ENCODE results near the gene GABRP.

The GABRP gene

GRCh38 chr5:170774831-170775230 is 8.7 kb upstream of the GABRP start:
- H3K36me3 ChIP-seq (ENCODE audit: control insufficient read depth, insufficient read depth, low read length), result no peaks in the 10 kb centered on the region
- no peaks in the 10 kb centered on the region for H3K4me1 ChIP-seq (ENCODE audit: control insufficient read depth, insufficient read depth, low read length)
- H3K9me3 ChIP-seq (ENCODE audit: control insufficient read depth, insufficient read depth, low read length), result no peaks in the 10 kb centered on the region
- no peak overlapping the region for H3K9ac ChIP-seq (ENCODE audit: low read depth, low read length)
- no peak overlapping the region for H3K4me3 ChIP-seq (ENCODE audit: low read depth, low read length)
- H3K27me3 ChIP-seq (ENCODE audit: control insufficient read depth, insufficient read depth, low read length), result no peaks in the 10 kb centered on the region

DNA sequence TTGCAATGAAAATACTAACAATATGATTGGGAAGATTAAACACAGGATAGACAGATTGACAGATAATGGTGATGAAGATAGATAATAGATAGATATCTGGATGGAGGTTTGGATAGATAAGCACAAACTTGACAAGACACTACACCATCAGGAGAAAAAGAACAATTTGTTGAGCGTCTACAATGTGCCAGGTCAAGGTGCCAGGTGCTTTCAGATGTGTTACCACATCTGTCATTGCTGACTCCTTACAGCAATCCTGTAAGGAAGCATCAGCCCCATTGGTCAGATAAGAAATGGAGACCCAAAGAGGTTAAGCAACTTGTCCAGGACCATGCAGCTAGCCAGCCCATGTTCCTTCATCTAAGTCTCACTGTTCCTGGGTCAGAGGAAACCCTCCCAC is 1.6 kb upstream of the GABRP start:
- Histone ChIP-seq H3K27me3 (ENCODE audit: control insufficient read depth, insufficient read depth, low read length) (no peaks in the 10 kb centered on the region), H3K9ac (ENCODE audit: low read depth, low read length) (no peak overlapping the region), H3K4me3 (ENCODE audit: low read depth, low read length) (no peak overlapping the region), H3K36me3 (ENCODE audit: control insufficient read depth, insufficient read depth, low read length) (no peaks in the 10 kb centered on the region), H3K4me1 (ENCODE audit: control insufficient read depth, insufficient read depth, low read length) (no peaks in the 10 kb centered on the region), H3K9me3 (ENCODE audit: control insufficient read depth, insufficient read depth, low read length) (no peaks in the 10 kb centered on the region)

GRCh38 chr5:170782438-170782837 is 1.1 kb upstream of the GABRP start:
- no peaks in the 10 kb centered on the region for H3K4me1 ChIP-seq (ENCODE audit: control insufficient read depth, insufficient read depth, low read length)
- H3K9ac ChIP-seq (ENCODE audit: low read depth, low read length), result no peak overlapping the region
- H3K36me3 ChIP-seq (ENCODE audit: control insufficient read depth, insufficient read depth, low read length), result no peaks in the 10 kb centered on the region
- H3K27me3 ChIP-seq (ENCODE audit: control insufficient read depth, insufficient read depth, low read length), result no peaks in the 10 kb centered on the region
- H3K9me3 ChIP-seq (ENCODE audit: control insufficient read depth, insufficient read depth, low read length), result no peaks in the 10 kb centered on the region
- H3K4me3 ChIP-seq (ENCODE audit: low read depth, low read length), result no peak overlapping the region

GRCh38 chr5:170785416-170785815 is 1.9 kb downstream of the GABRP start:
- Histone ChIP-seq H3K36me3 (ENCODE audit: control insufficient read depth, insufficient read depth, low read length) (no peaks in the 10 kb centered on the region), H3K9me3 (ENCODE audit: control insufficient read depth, insufficient read depth, low read length) (no peaks in the 10 kb centered on the region), H3K4me3 (ENCODE audit: low read depth, low read length) (no peak overlapping the region), H3K9ac (ENCODE audit: low read depth, low read length) (no peak overlapping the region), H3K4me1 (ENCODE audit: control insufficient read depth, insufficient read depth, low read length) (no peaks in the 10 kb centered on the region), H3K27me3 (ENCODE audit: control insufficient read depth, insufficient read depth, low read length) (no peaks in the 10 kb centered on the region)

GRCh38 chr5:170787216-170787615 is 3.7 kb downstream of the GABRP start:
- Histone ChIP-seq H3K27me3 (ENCODE audit: control insufficient read depth, insufficient read depth, low read length) (no peaks in the 10 kb centered on the region), H3K9ac (ENCODE audit: low read depth, low read length) (no peak overlapping the region), H3K36me3 (ENCODE audit: control insufficient read depth, insufficient read depth, low read length) (no peaks in the 10 kb centered on the region), H3K4me1 (ENCODE audit: control insufficient read depth, insufficient read depth, low read length) (no peaks in the 10 kb centered on the region), H3K9me3 (ENCODE audit: control insufficient read depth, insufficient read depth, low read length) (no peaks in the 10 kb centered on the region), H3K4me3 (ENCODE audit: low read depth, low read length) (no peak overlapping the region)

DNA sequence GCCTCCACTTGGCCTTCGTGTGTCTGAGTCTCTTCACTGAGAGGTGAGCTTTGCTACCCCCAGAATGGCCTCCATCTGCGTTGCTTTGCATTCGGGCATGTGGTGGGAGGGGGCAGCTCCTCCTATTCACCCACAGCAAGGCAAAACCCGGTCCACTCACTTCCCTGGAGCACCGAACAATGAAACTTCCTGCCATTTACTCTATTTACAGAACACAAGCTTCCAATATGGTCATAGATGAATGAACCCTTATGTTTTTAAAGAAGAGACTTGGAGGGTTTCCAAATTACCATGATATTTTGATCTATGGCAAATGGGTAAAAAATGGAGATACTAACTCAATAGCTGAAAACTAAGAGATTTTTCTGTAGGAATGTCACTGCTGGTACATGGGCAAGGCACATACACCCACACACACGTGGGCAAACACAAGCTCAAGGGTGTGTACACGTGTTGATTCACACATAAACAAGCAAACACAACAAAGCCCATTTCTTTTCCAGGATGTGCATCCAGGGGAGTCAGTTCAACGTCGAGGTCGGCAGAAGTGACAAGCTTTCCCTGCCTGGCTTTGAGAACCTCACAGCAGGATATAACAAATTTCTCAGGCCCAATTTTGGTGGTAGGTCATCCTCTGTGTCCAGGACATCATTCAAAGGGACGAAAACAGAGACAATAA is 5.2 kb downstream of the GABRP start:
- H3K9ac ChIP-seq (ENCODE audit: low read depth, low read length), result no peak overlapping the region
- H3K4me1 ChIP-seq (ENCODE audit: control insufficient read depth, insufficient read depth, low read length), result no peaks in the 10 kb centered on the region
- H3K27me3 ChIP-seq (ENCODE audit: control insufficient read depth, insufficient read depth, low read length), result no peaks in the 10 kb centered on the region
- H3K9me3 ChIP-seq (ENCODE audit: control insufficient read depth, insufficient read depth, low read length), result no peaks in the 10 kb centered on the region
- no peaks in the 10 kb centered on the region for H3K36me3 ChIP-seq (ENCODE audit: control insufficient read depth, insufficient read depth, low read length)
- no peak overlapping the region for H3K4me3 ChIP-seq (ENCODE audit: low read depth, low read length)

DNA sequence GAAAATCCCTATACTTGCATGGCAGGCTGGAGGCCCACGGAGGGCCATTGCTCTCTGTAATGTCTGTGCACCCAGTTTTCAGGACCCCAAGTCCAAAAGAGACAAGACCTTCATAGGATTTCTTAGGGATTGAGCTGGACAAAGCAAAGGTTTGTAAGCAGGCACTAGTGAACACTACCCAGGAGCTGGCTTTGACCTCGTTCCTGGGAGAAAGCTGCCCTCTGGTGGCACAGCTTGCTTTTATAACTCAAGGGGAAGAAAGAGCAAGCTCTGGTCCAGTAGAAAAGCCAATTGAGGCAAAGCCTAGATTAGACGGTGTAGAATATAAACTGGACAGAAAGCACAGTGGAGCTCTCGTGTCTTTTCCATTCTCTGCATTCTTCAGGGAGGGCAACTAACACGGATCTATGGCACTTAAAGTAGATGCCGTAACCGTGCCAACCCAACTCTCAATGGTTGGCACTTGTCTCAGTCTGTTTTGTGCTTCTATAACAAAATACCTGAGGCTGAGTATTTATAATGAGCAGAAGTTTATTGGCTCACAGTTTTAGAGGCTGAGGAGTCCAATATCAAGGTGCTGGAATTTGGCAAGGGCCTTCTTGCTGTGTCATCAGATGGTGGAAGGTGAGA is 7.9 kb downstream of the GABRP start:
- Histone ChIP-seq H3K27me3 (ENCODE audit: control insufficient read depth, insufficient read depth, low read length) (no peaks in the 10 kb centered on the region), H3K9me3 (ENCODE audit: control insufficient read depth, insufficient read depth, low read length) (no peaks in the 10 kb centered on the region), H3K9ac (ENCODE audit: low read depth, low read length) (no peak overlapping the region), H3K4me1 (ENCODE audit: control insufficient read depth, insufficient read depth, low read length) (no peaks in the 10 kb centered on the region), H3K4me3 (ENCODE audit: low read depth, low read length) (no peak overlapping the region), H3K36me3 (ENCODE audit: control insufficient read depth, insufficient read depth, low read length) (no peaks in the 10 kb centered on the region)

DNA sequence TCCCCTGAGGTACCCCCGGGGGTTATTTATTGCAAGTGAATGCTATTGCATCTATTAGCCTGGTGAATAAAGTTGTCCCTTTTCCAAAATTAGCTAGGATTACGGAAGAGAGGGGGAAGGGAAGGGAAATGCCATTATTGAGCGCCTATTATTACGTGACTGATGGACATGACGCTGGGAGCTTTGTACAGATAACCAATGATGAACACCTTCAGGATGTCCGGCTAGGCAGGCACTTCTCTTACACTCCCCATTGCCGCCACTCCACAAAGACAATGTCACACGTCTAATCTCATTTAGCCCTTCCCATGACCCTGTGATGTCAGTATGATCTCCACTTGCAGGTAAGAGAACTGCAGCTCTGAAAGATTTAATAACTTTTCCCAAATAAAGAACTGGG is 9.4 kb downstream of the GABRP start:
- H3K4me3 ChIP-seq (ENCODE audit: low read depth, low read length), result no peak overlapping the region
- H3K36me3 ChIP-seq (ENCODE audit: control insufficient read depth, insufficient read depth, low read length), result no peaks in the 10 kb centered on the region
- H3K4me1 ChIP-seq (ENCODE audit: control insufficient read depth, insufficient read depth, low read length), result no peaks in the 10 kb centered on the region
- H3K9me3 ChIP-seq (ENCODE audit: control insufficient read depth, insufficient read depth, low read length), result no peaks in the 10 kb centered on the region
- no peaks in the 10 kb centered on the region for H3K27me3 ChIP-seq (ENCODE audit: control insufficient read depth, insufficient read depth, low read length)
- H3K9ac ChIP-seq (ENCODE audit: low read depth, low read length), result no peak overlapping the region

GRCh38 chr5:170795154-170795553 is 11.6 kb downstream of the GABRP start:
- no peaks in the 10 kb centered on the region for H3K4me1 ChIP-seq (ENCODE audit: control insufficient read depth, insufficient read depth, low read length)
- H3K27me3 ChIP-seq (ENCODE audit: control insufficient read depth, insufficient read depth, low read length), result no peaks in the 10 kb centered on the region
- no peak overlapping the region for H3K9ac ChIP-seq (ENCODE audit: low read depth, low read length)
- no peak overlapping the region for H3K4me3 ChIP-seq (ENCODE audit: low read depth, low read length)
- no peaks in the 10 kb centered on the region for H3K9me3 ChIP-seq (ENCODE audit: control insufficient read depth, insufficient read depth, low read length)
- no peaks in the 10 kb centered on the region for H3K36me3 ChIP-seq (ENCODE audit: control insufficient read depth, insufficient read depth, low read length)

DNA sequence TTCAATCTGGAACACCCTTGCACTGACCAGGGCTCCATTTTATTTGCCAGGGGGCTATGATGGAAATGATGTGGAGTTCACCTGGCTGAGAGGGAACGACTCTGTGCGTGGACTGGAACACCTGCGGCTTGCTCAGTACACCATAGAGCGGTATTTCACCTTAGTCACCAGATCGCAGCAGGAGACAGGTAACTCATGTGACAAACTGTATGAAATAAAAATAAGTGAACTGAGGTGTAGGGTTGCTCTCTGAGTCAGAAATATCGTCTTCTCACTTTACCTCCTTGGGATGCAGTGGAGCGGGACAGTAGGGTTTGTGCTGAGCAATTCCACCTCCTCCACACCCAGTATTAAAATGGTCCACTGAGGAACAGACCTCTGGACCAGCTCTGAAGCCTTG is 22.1 kb downstream of the GABRP start:
- H3K9ac ChIP-seq (ENCODE audit: low read depth, low read length), result no peak overlapping the region
- no peaks in the 10 kb centered on the region for H3K9me3 ChIP-seq (ENCODE audit: control insufficient read depth, insufficient read depth, low read length)
- no peaks in the 10 kb centered on the region for H3K4me1 ChIP-seq (ENCODE audit: control insufficient read depth, insufficient read depth, low read length)
- H3K36me3 ChIP-seq (ENCODE audit: control insufficient read depth, insufficient read depth, low read length), result no peaks in the 10 kb centered on the region
- no peak overlapping the region for H3K4me3 ChIP-seq (ENCODE audit: low read depth, low read length)
- H3K27me3 ChIP-seq (ENCODE audit: control insufficient read depth, insufficient read depth, low read length), result no peaks in the 10 kb centered on the region

- Histone ChIP-seq H3K9ac (ENCODE audit: low read depth, low read length) (no peak overlapping the region), H3K27me3 (ENCODE audit: control insufficient read depth, insufficient read depth, low read length) (no peaks in the 10 kb centered on the region), H3K36me3 (ENCODE audit: control insufficient read depth, insufficient read depth, low read length) (no peaks in the 10 kb centered on the region), H3K4me3 (ENCODE audit: low read depth, low read length) (no peak overlapping the region), H3K9me3 (ENCODE audit: control insufficient read depth, insufficient read depth, low read length) (no peaks in the 10 kb centered on the region), H3K4me1 (ENCODE audit: control insufficient read depth, insufficient read depth, low read length) (no peaks in the 10 kb centered on the region)
Measured at GRCh38 chr5:170809551-170809950, 26.0 kb downstream of the GABRP start.

GRCh38 chr5:170811719-170812118 is 28.2 kb downstream of the GABRP start:
- no peaks in the 10 kb centered on the region for H3K4me1 ChIP-seq (ENCODE audit: control insufficient read depth, insufficient read depth, low read length)
- no peak overlapping the region for H3K9ac ChIP-seq (ENCODE audit: low read depth, low read length)
- no peaks in the 10 kb centered on the region for H3K36me3 ChIP-seq (ENCODE audit: control insufficient read depth, insufficient read depth, low read length)
- H3K9me3 ChIP-seq (ENCODE audit: control insufficient read depth, insufficient read depth, low read length), result no peaks in the 10 kb centered on the region
- H3K27me3 ChIP-seq (ENCODE audit: control insufficient read depth, insufficient read depth, low read length), result no peaks in the 10 kb centered on the region
- H3K4me3 ChIP-seq (ENCODE audit: low read depth, low read length), result no peak overlapping the region
